Panc1 (cell line): ENCODE results near the gene MRPL22.

Experiments
- POLR2AphosphoS5 ChIP-seq: IDR thresholded peaks from 2 replicates; pipeline ENCODE4 v1.6.1; 2012; ENCODE audit warnings: mild to moderate bottlenecking, low read depth, low read length, moderate library complexity
- TCF7L2 ChIP-seq: IDR thresholded peaks from 2 replicates; pipeline ENCODE4 v1.6.1; 2011; ENCODE audit warnings: mild to moderate bottlenecking, low read depth, low read length, inconsistent platforms

DNA sequence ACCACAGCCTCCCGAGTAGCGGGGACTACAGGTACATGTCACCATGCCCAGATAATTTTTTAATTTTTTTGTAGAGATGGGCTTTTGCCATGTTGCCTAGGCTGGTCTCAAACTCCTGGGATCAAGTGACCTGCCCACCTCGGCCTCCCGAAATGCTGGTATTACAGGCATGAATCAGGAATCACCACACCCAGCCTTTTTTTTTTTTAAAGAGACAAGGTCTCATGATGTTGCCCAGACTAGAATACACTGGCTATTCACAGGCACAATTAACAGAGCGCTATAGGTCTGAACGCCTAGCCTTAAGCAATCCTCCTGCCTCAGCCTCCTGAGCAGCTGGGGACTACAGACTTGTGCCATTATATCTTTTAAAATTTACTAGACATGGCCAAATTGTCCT is 39.0 kb upstream of the MRPL22 start:
- TF ChIP-seq POLR2AphosphoS5 (no peak), TCF7L2 (no peak)
